Astrocyte of the cerebellum (primary cell): Measurements from ENCODE around the gene KLKB1.

Experiments
- DNase-seq: peaks from one replicate; pipeline ENCODE4 v3.0.0-alpha.2; 2011; ENCODE audit warnings: low read depth
- H3K4me3 ChIP-seq: 2 replicates; pipeline ENCODE4 v1.5.1; 2011; ENCODE audit warnings: mild to moderate bottlenecking, low read depth, low read length, moderate library complexity
- CTCF ChIP-seq: IDR thresholded peaks from 2 replicates; pipeline ENCODE4 v1.5.1; 2012; ENCODE audit warnings: low read length, low read depth, moderate library complexity, mild to moderate bottlenecking; ENCODE audit errors: missing control alignments
- in situ Hi-C: cut with HindIII; loops from 2 replicates; pipeline ENCODE4 v1.10.0; 2017; ENCODE audit warnings: low sequenced_read_pairs

Gene KLKB1

GRCh38 chr4:186221624-186222023 lies 5.7 kb upstream of the KLKB1 start:
- TF ChIP-seq CTCF = no peak
- in situ Hi-C loops = no loop called here
- no peak for DNase-seq
- no peak overlapping the region for H3K4me3 ChIP-seq

GRCh38 chr4:186225848-186226247 lies 1.5 kb upstream of the KLKB1 start:
- in situ Hi-C loops = no loop called here
- no peak for TF ChIP-seq CTCF
- DNase-seq = no peak
- no peak overlapping the region for H3K4me3 ChIP-seq

GRCh38 chr4:186226521-186227189 lies 652 bp upstream of the KLKB1 start:
- H3K4me3 ChIP-seq = no peak overlapping the region
- in situ Hi-C loops = no loop called here
- no peak for TF ChIP-seq CTCF
- no peak for DNase-seq

GRCh38 chr4:186227744-186228513 lies 622 bp downstream of the KLKB1 start:
- DNase-seq = no peak
- no peak overlapping the region for H3K4me3 ChIP-seq
- TF ChIP-seq CTCF = no peak
- in situ Hi-C loops = no loop called here

- DNase-seq = no peak
- in situ Hi-C loops = no loop called here
- TF ChIP-seq CTCF = no peak
- no peak overlapping the region for H3K4me3 ChIP-seq
Measured at GRCh38 chr4:186228514-186228894, 1.2 kb downstream of the KLKB1 start.

- H3K4me3 ChIP-seq = no peak overlapping the region
- no peak for TF ChIP-seq CTCF
- DNase-seq = no peak
- in situ Hi-C loops = no loop called here
Measured at GRCh38 chr4:186234367-186234766, 7.1 kb downstream of the KLKB1 start.
